GM19452 (cell line): ENCODE data around the gene TMX2.
"Not testable (repeated sequence)": the region's sequence is repeated elsewhere in the genome, so short reads cannot be mapped to it uniquely, and the experiment has no call there.

Experiments used
- ATAC-seq: cut with Tn5 transposase; IDR thresholded peaks from one replicate; pipeline ENCODE4 v1.9.1; 2021; ENCODE audit not compliant: unreplicated experiment

Gene TMX2, protein sequence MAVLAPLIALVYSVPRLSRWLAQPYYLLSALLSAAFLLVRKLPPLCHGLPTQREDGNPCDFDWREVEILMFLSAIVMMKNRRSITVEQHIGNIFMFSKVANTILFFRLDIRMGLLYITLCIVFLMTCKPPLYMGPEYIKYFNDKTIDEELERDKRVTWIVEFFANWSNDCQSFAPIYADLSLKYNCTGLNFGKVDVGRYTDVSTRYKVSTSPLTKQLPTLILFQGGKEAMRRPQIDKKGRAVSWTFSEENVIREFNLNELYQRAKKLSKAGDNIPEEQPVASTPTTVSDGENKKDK

GRCh38 chr11:57712256-57713150 lies at the start of gene TMX2:
Gene TMX2, plus strand, starts transcription at chr11:57712593. Its CDS starts 26 bp downstream, at chr11:57712619.
- peak; percentile 94 for ATAC-seq

- no peak for ATAC-seq
Measured at GRCh38 chr11:57662893-57663292, 49.5 kb upstream of the TMX2 start.

DNA sequence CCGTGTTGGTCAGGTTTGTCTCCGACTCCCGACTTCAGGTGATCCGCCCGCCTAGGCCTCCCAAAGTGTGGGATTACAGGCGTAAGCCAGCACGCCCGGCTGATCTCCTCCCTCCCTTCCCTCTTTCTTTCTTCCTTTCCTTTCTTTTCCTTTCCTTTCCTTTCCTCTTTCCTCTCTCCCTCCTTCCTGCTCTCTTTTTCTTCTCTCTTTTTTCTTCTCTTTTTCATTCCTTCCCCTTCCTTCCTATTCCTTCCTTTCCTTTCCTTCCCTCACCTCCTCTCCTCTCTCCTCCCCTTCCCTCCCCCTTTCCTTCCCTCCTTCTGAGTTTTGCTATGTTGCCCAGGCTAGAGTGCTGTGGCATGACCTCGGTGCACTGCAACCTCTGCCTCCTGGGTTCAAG lies 48.4 kb upstream of the TMX2 start:
- no peak for ATAC-seq

DNA sequence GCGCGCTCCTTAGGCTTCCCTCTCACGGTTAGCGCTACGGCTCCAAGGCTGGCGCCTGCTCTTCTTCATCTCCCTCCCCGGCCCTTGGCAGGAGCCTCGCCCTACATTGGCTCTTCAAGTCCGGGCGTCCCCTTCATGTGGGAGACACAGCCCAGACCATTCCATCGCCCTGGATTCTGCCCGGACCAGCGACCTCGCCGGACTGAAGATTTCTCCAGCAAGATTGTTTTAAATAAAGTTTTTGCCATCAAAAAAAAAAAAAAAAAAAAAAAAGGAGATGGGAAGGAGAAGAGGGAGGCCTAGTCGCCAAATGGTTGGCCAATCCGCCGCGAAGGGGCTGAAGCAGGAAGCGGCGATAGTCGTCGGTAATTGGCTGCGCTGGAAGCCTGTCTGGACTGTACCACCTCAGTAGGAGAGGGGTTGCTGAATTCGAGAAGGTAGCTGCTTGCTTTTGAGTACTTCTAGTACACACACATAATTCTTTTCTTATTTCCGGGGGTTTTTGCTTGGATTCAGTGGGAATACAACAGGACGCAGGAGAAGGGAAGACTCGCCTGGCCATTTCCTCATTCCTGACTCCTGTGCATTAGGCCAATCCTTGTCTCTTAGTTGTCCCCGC lies 45.2 kb upstream of the TMX2 start:
- peak; percentile 68 for ATAC-seq

DNA sequence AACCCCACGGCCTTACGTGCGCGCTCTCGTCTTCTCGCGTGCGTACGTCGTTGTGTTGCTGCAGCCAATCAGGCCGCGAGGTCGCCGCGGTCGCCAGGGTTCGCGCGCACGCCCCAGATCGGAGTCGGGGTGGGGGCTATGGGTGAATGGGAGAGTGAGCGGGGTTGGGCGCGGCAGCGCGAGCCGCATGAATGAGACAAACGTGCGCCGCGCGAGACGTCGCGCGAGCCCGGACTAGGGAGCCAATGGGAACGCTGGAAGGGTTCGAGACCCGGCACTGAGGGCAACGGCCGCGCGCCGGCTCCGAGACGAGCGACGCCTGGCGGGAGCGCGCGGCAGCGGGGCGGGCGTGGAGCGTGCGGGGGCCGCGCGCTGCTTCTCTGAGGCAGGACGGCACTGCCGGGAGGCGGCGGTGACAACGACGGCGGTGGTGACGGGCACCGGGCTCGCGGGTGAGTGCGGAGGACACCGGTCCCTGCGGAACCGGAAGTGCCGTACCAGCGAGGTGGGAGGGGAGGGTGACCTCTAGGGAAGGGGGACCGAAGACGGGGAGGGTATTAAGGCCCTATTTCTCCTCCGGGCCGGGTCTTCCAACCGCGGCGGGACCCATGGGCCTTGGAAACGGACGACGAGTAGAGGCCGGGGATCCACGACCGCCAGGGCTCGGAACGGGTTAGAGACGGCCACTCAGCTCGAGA lies 44.5 kb upstream of the TMX2 start, which contains the start of gene ZDHHC5:
Gene ZDHHC5 (plus strand): TSS at position 379 of the 698 bp plus-strand sequence. CDS start 4,977 bp downstream, outside the sequence.
- peak; percentile 84 for ATAC-seq

DNA sequence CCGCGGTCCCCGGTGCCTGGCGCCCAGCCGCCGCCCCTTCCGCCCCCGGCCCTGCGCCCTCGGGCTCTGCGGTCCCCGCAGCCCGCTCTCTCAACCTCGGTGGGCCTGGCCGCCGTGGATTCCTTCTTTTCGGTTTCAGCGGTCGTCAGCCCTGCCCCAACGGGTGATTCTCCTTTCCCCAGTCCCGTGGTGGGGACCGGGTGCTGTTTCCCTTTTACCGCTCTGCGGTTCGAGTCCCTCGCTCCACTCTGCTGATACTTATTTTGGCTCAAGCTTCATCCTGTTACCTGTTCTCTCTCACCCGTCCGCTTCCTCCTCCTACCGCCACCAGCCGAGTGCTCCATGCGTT lies 44.0 kb upstream of the TMX2 start:
- peak; percentile 16 for ATAC-seq

- ATAC-seq: no peak
Measured at GRCh38 chr11:57674251-57674650, 38.1 kb upstream of the TMX2 start.

- no peak for ATAC-seq
Measured at GRCh38 chr11:57675176-57675941, 37.0 kb upstream of the TMX2 start.

- ATAC-seq: no peak
Measured at GRCh38 chr11:57679396-57679795, 33.0 kb upstream of the TMX2 start.

- no peak for ATAC-seq
Measured at GRCh38 chr11:57680552-57680874, 31.9 kb upstream of the TMX2 start.

DNA sequence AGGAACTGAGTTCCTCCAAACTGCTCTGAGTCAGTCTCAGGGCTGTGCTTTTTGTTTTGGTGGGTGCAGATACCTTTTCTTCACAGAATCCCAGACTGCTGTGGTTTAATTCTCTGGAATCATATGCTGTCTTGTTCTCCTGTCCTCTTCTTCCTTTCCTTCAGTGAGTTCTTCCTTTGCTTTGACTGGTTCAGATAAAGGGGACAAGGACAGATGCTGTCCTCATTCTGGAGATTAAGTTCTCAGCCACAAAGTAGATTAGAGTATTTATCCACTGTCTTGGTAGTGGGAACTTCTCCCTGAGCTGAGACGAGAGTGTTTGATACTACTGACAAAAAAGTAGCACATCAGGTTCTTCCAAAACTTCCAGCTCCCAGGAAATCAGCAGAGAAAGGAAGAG lies 31.2 kb upstream of the TMX2 start:
- no peak for ATAC-seq

DNA sequence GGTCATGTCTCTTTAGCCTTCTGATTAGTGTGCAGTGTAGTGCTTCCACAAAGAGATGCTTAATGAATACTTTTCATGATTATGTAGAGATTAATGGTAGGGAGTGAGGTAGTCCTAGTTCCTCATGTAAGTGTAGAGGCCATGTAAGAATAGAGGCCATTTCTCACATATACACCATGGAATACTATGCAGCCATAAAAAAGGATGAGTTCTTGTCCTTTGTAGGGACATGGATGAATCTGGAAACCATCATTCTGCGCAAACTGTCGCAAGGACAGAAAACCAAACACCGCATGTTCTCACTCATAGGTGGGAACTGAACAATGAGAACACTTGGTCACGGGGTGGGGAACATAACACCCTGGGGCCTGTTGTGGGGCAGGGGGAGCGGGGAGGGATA lies 21.9 kb upstream of the TMX2 start:
- ATAC-seq: not testable (repeated sequence)

DNA sequence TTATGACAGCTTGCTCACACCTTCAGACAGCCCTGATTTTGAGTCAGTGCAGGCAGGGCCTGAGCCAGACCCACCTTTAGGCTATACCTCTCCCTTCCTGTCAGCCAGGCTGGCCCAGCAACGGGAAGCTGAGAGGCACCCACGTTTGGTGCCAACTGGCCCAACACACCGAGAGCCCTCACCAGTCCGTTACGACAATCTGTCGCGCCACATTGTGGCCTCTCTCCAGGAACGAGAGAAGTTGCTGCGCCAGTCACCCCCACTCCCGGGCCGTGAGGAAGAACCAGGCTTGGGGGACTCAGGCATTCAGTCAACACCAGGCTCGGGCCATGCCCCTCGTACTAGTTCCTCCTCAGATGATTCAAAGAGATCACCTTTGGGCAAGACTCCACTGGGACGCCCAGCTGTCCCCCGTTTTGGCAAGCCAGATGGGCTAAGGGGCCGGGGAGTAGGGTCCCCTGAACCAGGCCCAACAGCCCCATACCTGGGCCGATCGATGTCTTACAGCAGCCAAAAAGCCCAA lies 13.5 kb upstream of the TMX2 start:
- ATAC-seq: no peak

GRCh38 chr11:57699813-57700212 lies 12.6 kb upstream of the TMX2 start:
- ATAC-seq: no peak

DNA sequence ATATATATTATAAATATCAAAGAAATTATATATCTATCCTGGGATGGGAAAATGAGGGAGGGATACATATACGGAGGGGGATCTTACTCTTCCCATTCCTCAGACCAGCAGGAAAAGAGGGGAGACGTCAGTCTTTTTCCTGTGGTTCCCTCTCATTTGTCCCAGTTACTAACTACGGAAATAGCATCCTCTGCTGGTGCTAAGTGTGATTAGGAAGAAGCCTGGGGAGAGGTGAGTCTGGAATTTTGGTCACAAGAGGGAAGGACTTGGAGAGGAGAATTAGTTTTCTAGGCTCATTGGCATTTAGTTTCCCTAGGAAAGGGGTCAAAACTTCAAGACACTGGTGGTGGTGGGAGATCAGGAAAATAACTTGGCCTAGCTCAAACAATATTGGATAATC lies 12.0 kb upstream of the TMX2 start:
- no peak for ATAC-seq

GRCh38 chr11:57703341-57703740 lies 9.1 kb upstream of the TMX2 start:
- no peak for ATAC-seq

DNA sequence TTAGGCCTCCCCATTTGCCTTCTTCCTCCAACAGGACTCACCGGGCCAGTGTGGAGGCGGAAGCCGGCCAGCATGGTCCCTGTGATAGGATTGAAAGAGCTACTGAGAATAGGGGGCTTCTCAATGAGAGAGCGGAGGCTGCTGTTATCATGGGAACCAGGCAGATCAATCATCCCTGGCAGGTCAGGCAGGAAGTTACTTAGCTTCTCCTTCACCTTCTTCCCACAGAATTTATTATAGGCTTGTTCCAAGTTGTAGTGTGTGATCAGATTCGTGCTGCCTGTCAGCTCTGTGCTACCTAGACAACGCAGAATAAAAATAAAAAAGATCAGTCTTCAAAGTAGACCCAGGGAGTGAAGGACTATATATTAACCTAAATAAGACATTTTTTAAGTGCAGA lies 7.5 kb upstream of the TMX2 start:
- ATAC-seq: no peak

DNA sequence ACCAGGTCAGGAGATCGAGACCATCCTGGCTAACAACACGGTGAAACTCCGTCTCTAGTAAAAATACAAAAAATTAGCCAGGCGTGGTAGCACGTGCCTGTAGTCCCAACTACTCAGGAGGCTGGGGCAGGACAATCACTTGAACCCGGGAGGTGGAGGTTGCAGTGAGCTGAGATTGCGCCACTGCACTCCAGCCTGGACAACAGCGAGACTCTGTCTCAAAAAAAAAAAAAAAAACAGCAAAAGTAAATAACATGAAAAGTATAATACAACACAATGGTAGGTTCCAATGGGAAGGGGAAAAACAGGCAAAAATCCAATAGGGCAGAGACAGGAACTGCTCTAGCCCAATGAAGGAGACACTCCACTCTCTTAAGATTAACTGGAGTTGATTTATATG lies 7.0 kb upstream of the TMX2 start:
- ATAC-seq: not testable (repeated sequence)

DNA sequence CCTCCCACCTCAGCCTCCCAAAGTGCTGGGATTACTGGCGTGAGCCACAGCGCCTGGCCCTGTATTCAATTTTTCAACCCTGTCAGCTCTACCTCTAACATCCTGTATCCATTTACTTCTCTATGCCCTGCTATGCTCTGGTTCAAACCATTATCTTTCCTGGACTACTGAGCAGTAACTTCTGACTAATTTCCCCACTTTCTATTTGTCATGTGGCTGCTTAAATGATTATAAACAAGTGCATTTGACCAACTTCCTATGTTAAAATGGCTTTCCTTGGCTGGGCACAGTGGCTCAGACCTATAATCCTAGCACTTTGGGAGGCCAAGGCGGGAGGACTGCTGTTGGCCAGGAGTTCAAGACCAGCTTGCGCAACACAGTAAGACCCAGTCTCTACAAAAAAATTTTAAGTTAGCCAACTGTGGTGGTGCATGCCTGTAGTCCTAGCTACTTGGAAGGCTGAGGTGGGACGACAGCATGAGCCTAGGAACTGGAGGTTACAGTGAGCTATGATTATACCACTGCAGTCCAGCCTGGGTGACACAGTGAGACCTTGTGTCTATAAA lies 2.5 kb upstream of the TMX2 start:
- ATAC-seq: no peak
